GM19452 (cell line): ENCODE results near the gene GID4.

ENCODE experiments used
- ATAC-seq: cut with Tn5 transposase; IDR thresholded peaks from one replicate; pipeline ENCODE4 v1.9.1; 2021; ENCODE audit not compliant: unreplicated experiment

GID4 gene

DNA sequence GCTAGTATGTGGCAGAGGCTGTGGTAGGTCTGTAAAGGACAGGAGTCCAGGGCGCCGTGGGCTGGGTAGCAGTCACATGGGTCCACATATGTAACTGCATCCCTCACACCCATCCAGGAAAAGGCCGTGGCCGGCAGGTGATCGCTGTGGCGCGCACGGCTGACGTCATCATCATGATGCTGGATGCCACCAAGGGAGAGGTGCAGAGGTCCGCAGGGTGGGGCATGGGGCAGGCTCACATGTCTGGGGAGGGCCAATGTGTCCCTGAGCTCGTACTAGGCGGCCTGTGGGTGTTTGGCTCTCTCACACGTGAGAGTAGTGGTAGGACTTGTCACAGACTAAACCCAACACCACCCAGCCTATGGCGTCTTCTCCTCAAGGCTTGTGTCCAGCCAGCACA, 60.3 kb downstream of the GID4 start:
- ATAC-seq, result no peak

DNA sequence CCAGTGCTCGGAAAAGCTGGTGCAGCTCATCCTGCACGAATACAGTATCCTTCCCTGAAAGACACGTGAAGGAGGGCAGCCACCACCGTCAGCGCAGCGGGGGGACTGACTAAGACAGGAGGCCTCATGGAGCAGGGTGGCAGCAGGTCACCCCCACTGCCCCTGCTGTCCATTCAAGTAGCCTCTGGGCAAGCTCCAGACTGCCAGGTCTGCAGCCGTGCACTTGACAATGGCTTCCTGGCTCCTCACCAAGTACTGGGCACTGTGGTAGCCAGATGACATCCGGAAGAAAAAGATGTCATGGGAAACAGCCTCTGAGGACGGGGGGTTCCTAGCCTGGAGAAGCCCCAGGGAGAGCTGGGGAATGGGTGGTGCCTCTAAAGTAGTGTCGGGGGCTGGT, 61.4 kb downstream of the GID4 start:
- no peak for ATAC-seq

DNA sequence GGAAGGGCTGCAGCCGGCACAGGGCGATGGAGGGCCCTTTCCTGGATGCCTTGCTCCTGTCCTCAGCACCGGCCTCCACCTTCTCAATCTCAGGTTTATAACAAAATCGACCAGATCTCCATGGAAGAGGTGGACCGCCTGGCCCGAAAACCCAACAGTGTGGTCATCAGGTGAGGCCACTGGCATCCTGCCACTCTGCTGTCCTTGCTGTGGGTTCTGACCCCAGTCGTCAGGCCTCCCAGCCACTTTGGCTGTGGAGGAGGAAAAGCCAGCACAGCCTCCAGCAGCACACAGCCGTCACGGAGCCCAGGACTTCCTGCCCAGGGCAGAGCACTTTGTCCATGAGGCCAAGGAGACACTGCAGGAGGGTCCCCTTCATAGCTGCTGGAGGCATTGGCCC, 62.6 kb downstream of the GID4 start:
- ATAC-seq, result no peak

DNA sequence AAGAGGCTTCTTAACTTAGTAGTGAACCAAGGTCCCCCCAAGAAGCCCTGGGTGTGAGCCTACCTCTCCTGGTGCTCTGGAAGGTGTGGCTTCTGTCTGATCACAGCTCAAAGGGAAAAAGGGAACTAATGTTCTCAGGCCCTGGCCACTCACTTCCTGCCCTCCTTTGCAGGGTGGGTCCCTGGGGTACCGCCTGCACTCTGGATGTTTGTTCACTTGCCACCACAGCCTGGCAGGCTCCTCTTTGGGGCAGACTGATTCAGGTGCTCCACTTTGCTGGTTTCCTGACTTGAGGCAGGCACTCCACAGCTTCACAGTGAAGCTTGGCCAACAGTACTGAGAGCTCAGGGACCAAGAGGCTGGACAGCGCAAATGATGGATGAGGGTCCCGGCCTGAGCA, 63.4 kb downstream of the GID4 start:
- ATAC-seq, result no peak

DNA sequence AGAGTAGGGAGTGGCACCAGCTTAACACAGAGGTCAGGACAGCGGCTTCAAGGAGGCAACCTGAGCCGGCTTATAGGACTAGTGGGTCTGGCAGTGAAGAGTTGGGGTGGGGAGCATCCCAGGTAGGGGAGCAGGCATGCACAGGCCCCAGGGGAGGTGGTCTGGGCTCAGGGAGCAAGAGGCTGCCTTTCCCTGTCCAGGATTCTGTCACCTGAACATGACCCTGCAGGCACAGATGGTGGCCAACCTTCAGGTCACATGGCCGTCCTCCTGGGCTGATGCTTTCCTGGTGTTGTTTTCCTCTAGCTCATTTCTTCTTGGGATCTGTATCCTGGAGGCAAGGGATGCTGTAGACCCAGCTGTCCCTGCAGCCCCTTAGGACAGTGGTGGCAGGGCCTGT, 65.8 kb downstream of the GID4 start:
- ATAC-seq, result no peak

DNA sequence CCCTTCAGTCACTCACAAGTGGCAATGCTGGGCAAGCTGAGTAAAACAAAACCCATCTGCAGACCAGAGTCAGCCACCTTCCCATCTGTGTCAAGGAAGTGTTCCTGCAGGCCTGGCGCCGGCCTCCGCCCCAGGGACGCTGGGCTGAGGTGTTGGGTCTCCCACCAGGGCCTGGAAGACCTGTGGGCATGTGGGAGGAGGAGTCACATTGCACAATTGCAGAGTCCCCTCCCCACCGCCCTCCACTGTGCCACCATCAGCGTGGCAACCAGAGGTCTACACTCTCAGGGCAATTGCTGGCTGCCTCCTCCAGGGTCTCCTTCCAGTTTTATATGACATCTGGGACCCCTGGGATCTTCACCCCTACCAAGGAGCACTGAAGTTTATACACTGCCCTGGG, 66.4 kb downstream of the GID4 start:
- no peak for ATAC-seq

DNA sequence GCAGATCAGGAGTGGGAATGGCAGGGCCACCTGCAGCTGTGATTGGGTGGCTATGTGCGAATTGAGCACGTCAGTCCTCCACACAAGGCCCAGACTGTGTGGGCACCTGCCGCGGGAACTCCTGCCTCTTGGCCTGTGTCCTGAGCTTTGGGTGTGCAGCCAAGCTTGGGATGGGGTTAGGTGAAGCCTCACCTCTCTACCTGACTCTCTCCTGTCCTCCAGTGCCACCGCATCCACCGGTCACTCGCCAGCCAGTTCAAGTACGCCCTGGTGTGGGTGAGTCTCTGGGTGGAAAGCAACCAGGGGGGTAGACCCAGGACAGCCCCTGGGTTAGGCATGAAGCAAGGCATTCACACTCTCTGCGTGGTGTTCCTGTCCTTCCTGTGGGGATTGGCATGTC, 67.0 kb downstream of the GID4 start:
- ATAC-seq, result no peak

DNA sequence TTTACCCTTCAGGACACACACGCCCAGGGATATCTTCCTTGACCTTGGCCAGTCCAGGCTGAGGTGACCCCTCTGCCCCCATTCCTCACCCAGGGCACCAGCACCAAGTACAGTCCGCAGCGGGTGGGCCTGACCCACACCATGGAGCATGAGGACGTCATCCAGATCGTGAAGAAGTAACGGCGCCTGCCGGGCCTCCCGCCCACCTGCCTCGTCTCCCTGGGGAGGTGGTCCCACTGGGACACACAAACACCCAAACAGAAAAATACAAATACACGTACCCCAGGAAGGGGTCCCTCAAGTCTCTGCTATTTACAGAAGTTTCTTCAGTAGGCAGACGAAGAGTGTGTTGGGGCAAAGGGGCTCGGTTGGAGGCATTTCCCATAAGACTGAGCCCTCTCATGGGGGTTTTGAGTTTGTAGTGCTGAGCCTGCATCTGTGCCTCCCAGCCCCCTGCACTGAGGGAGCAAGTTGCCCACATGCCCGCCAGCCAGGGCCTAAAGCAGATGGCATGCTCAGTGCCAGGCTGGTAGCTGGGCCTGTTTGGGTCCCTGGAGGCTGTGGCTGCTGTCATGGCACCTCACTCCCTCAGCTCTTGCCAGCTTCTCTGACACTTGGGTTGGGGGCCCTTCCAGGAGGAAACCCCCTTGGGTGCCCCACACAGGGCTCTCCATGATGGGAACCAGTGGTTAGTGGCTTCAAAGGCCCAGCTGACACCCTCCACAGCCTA, 68.0 kb downstream of the GID4 start:
- ATAC-seq, result no peak

DNA sequence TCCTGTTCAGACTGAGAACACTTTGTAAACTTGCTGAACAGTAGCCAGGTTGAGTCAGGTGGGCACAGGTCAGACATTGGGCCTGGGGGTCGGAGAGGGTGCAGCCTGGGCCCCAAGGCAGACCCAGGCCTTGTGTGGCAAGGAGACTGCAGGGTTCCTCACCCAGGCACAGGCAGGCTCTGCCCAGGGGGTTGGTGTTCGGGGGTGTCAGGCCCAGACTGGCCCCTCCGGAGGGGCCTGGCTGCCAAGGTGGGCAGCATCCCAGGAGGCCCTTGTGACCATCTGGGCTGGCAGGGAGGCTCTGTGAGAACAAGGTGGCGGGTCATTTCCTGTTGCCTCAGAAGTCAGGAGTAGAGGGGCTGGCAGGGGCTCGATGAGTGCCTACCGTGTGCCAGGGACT, 68.8 kb downstream of the GID4 start:
- no peak for ATAC-seq

DNA sequence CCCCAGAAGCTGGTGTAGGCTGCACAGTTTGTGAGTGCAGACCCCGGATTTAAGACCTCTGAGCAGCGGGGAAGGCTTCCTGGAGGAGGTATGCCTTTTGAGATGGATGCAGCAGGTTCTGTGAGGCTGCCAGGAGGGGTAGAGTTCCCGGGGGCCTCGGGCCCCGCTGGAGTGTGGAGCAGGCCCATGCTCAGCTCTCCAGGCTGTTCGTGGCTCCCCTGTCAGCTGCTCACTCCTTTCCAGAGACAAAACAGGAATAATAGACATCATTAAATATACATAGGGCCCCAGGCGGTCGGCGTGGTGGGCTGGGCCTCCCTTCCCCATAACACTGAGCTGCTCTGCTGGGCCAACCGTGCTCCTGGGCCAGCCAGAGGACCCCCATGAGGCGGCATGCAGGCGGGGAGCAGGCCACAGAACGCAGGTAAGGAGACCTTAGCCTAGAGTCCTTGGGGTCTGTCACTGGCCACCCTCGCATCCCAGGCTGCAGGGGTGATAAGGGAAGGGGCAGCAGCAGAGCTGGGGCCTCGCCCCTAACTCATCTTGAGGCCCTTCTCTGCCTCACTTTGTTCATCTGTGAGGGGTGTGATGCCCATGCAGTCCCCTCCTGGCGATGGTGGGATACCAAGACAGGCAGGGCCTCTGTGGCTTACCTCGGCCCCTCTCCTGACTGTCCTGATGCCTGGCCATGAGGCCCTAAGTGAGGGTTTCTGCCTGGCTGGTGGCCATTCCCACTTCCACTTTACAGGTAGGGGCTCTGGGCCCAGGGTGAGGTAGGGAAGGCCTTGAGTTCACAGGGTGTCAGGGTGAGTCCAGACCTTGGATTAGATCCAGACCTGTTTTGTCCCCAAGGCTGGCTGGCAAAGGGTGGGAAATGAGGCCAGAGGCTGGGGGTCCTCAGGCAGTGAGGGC, 69.4 kb downstream of the GID4 start, which contains the start of gene MYO15A:
TSS of gene MYO15A (plus strand) at position 356 of the 912 bp plus-strand sequence. CDS start 10,045 bp downstream, outside the sequence.
- ATAC-seq, result no peak

DNA sequence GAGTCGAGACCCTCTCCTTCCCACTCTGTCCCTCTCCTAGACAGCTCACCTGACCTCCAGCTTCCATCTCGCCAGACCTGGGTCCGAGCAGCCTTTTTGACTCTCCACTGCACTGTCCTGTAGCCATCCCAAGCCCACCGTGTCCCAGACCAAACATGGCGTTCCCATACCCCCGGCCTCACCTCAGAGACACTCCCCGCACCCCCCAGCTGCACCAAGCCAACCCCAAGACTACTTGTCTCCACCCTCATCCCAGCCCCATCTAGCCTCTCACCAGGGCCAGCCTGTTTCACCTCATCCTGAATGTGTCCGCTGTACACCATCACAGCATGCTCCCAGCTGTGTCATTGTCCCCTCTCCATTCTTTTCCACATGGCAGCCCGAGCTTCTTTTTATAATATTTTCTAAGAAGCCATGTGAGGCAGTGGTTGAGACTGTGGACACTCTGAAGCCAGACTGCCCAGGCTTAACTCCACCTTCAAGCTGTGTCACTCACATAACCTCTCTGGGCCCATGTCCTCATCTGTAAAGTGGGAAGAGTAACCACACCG, 70.8 kb downstream of the GID4 start:
- no peak for ATAC-seq

DNA sequence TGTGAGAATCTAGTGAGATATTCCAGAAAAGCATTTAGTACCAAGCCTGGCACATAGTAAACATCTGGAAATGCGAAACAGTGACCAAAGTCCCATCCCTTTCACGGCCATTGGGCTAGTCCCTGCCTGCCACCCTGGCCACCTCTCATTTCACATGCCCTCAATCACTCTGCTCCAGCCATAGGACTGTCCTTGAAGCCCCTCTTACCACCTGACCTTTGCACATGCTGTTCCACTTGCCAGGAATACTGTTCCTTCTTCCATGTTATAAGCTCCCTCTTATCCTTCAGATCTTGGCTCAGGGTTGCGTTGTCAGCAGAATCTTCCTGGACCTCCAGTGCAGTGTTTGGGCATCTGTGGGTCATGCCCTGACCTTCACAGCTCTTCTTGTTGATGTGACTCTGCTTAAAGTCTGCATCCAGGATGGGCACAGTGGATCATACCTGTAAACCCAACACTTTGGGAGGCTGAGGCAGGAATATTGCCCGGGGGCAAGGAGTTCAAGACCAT, 71.5 kb downstream of the GID4 start:
- ATAC-seq, result no peak

DNA sequence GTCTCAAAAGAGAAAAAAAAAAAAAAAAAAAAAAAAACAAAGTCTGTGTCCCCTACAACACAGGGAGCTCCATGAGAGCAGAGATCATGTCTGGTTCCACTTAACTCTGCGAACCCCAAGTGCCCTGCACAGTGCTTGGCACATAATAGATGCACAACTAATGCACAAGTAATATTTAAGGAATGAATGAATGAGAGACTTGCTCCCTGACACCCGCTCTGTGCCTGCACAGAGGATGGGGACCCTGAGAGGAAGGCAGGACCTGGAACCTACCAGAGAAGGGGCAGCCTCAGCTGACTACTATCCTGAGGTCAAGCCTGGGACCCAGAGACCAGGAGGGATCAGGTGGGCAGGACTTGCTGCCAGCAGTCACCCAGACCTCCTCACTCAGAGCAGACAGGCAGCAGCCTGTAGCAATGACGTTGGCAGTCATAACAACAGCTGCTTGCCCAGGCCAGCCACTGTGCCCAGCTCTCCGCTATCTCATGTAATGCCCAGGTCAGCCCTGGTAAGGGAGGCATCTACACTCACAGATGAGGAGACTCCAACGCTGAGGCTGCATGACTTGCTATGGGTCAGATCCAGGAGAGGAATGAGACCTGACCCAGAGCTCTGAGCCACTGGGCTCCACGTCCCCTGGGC, 72.2 kb downstream of the GID4 start:
- ATAC-seq, result no peak

DNA sequence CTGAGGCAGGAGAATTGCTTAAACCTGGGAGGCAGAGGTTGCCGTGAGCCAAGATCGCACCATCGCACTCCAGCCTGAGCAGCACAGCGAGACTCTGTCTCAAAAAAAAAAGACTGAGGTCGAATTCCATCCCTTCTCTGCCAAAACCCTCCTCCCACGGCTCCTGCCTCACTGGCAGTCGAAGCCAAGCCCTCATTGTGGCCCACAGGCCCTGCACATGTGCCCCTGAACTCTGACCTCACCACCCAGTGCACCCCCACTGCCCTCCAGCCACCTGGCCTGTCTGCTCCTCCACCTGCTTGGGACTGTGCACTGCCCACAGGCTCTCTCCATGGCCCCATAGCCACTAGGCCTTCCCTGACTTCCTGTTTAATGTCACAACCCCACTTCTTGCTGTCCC, 76.3 kb downstream of the GID4 start:
- ATAC-seq, result no peak

DNA sequence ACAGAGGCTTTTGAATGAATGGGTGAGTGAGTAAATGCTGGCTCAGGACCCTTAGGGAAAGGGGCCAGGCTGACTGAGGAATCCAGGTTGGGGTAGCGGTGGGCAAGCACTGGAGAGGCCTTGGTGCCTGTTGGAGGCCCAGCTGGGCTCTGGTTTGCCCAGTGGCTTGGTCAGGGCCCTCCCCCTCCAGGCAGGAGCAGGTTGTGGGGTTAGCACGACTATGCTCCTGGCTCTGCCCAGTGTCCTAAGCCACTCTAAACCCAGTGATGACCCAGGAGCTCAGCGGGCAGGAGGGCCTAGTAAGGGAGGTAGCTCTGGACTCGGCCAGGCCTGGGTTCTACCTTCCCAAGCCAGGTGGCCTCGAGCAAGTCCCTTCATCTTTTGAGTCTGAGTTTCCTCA, 76.9 kb downstream of the GID4 start:
- no peak for ATAC-seq

DNA sequence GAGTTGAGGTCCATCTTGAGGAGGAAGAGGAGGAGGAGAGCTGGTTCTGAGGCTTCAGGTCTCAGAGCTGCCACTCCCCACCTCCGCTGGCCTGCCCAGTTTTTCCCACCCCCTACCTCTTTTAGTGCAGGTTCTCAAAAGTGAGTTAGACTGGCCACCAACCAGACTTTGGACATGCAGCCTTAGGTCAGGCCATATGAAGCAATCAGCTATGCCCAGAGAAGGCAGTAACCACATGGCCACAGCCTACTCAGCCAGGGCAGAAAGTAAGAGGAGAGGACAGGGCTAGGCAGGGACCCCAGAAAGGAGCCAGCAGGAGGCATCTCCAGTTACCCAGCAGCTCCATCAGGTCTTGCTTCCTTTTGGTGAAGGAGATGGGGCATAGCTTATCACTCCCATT, 78.3 kb downstream of the GID4 start:
- no peak for ATAC-seq
